Measurements from ENCODE around the gene ABCF1.
"Not testable (repeated sequence)": the region's sequence is repeated elsewhere in the genome, so short reads cannot be mapped to it uniquely, and the experiment has no call there.

DNA sequence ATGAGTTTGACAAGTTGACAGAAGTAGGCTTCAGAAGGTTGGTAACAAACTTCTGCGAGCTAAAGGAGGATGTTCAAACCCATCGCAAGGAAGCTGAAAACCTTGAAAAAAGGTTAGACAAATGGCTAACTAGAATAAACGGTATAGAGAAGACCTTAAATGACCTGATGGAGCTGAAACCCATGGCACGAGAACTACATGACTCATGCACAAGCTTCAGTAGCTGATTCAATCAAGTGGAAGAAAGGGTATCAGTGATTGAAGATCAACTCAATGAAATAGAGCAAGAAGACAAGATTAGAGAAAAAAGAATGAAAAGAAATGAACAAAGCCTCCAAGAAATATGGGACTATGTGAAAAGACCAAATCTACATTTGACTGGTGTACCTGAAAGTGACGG is 49.3 kb upstream of the ABCF1 start:
- TF ChIP-seq, protein P1, sequence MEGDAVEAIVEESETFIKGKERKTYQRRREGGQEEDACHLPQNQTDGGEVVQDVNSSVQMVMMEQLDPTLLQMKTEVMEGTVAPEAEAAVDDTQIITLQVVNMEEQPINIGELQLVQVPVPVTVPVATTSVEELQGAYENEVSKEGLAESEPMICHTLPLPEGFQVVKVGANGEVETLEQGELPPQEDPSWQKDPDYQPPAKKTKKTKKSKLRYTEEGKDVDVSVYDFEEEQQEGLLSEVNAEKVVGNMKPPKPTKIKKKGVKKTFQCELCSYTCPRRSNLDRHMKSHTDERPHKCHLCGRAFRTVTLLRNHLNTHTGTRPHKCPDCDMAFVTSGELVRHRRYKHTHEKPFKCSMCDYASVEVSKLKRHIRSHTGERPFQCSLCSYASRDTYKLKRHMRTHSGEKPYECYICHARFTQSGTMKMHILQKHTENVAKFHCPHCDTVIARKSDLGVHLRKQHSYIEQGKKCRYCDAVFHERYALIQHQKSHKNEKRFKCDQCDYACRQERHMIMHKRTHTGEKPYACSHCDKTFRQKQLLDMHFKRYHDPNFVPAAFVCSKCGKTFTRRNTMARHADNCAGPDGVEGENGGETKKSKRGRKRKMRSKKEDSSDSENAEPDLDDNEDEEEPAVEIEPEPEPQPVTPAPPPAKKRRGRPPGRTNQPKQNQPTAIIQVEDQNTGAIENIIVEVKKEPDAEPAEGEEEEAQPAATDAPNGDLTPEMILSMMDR (IDR thresholded peaks at IDR 0.05; ENCODE audit: low read depth, low read length, missing input control): not testable (repeated sequence)
- TF ChIP-seq RAD21 (IDR thresholded peaks at IDR 0.05); FOXA1 (IDR thresholded peaks at IDR 0.05); YY1 (IDR thresholded peaks at IDR 0.05); HNF4G (IDR thresholded peaks at IDR 0.05); TAF1 (conservative IDR thresholded peaks at IDR 0.05): not testable (repeated sequence)
- TF ChIP-seq, protein P2, sequence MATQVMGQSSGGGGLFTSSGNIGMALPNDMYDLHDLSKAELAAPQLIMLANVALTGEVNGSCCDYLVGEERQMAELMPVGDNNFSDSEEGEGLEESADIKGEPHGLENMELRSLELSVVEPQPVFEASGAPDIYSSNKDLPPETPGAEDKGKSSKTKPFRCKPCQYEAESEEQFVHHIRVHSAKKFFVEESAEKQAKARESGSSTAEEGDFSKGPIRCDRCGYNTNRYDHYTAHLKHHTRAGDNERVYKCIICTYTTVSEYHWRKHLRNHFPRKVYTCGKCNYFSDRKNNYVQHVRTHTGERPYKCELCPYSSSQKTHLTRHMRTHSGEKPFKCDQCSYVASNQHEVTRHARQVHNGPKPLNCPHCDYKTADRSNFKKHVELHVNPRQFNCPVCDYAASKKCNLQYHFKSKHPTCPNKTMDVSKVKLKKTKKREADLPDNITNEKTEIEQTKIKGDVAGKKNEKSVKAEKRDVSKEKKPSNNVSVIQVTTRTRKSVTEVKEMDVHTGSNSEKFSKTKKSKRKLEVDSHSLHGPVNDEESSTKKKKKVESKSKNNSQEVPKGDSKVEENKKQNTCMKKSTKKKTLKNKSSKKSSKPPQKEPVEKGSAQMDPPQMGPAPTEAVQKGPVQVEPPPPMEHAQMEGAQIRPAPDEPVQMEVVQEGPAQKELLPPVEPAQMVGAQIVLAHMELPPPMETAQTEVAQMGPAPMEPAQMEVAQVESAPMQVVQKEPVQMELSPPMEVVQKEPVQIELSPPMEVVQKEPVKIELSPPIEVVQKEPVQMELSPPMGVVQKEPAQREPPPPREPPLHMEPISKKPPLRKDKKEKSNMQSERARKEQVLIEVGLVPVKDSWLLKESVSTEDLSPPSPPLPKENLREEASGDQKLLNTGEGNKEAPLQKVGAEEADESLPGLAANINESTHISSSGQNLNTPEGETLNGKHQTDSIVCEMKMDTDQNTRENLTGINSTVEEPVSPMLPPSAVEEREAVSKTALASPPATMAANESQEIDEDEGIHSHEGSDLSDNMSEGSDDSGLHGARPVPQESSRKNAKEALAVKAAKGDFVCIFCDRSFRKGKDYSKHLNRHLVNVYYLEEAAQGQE (IDR thresholded peaks at IDR 0.05): not testable (repeated sequence)

Measured in liver (tissue), 3 donors.